Subcutaneous abdominal adipose tissue (tissue), 5 donors: Measurements from ENCODE around the gene ZEB2.

Experiments used
- H3K27ac ChIP-seq: one replicate; pipeline ENCODE4 v1.7.0; 2013; ENCODE audit warnings: low read depth, mild to moderate bottlenecking, inconsistent platforms, low read length, moderate library complexity
- H3K27me3 ChIP-seq, 5 donors: one replicate each; pipeline ENCODE4 v1.7.0; 2013; ENCODE audit warnings: low read length in 5 of 5, inconsistent platforms in 1 of 5; ENCODE audit not compliant: control insufficient read depth in 5 of 5, insufficient read depth in 4 of 5
- H3K36me3 ChIP-seq, 5 donors: one replicate each; pipeline ENCODE4 v1.7.0; 2013; ENCODE audit warnings: low read length in 5 of 5; ENCODE audit not compliant: control insufficient read depth in 5 of 5, insufficient read depth in 5 of 5
- H3K4me1 ChIP-seq, 5 donors: one replicate each; pipeline ENCODE4 v1.7.0; 2013; ENCODE audit warnings: low read length in 5 of 5, mild to moderate bottlenecking in 3 of 5, moderate library complexity in 1 of 5; ENCODE audit not compliant: control insufficient read depth in 5 of 5, insufficient read depth in 5 of 5
- H3K4me3 ChIP-seq, 5 donors: one replicate each; pipeline ENCODE4 v1.7.0; 2013; ENCODE audit warnings: low read length in 5 of 5, low read depth in 1 of 5
- H3K9ac ChIP-seq, 5 donors: one replicate each; pipeline ENCODE4 v1.7.0; 2013; ENCODE audit warnings: low read length in 5 of 5, mild to moderate bottlenecking in 4 of 5, moderate library complexity in 3 of 5
- H3K9me3 ChIP-seq, 5 donors: one replicate each; pipeline ENCODE4 v1.7.0; 2013; ENCODE audit warnings: low read length in 5 of 5; ENCODE audit not compliant: control insufficient read depth in 5 of 5
- donor health status: healthy.
- donor health status: healthy.
- donor health status: healthy.
- donor health status: healthy.
- donor health status: healthy.

The ZEB2 gene

DNA sequence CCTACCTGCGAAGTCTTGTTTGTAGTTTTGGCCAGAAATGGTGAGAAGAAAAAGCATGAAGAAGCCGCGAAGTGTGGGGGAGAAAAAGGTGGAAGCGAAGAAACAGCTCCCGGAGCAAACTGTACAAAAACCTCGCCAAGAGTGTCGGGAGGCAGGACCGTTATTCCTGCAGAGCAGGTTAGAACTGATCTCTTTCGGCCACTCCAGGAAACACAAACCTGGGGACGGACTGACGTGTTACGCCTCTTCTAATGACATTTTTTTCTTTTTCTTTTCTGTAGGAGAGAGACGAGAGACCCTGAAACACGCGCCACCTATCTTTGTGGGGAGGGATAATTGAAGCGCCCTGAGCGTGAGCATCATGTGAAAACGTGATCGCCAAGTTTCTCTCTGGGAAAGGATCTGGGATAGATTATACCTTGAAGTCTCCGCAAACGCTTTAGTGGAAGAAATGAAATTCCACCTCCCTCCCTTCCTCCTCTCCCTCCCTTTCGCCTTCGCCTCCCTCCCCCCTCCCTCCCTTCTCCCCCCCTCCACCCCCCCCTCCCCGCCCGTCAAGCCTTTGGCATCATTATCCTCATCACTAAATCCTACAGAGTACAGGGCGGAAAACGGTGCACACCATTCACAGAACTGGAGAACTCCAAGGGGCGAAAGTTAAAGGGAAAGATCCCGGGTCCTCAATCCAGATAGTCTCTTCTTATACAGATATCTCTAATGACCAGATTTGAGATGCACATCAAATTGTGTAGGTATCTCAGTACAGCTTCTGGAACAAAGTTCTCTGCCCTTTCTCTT lies at the start of gene ZEB2:
Gene ZEB2, minus strand, starts transcription at position 186 of the 798 bp plus-strand sequence. CDS start 2,769 bp downstream, outside the sequence.
- Histone ChIP-seq H3K4me1 (peaks cover 4 to 55% (median 35%) of the 10 kb centered on the region in 5 donors), H3K9me3 (no peaks in the 10 kb centered on the region), H3K4me3 (peak within 1 kb of the TSS; percentile 78 to 93 (median 92)), H3K27me3 (no peaks in the 10 kb centered on the region), H3K9ac (peak within 1 kb of the TSS; percentile 74 to 98 (median 96)), H3K27ac (peak within 1 kb of the TSS; percentile 98), H3K36me3 (no peaks in the 10 kb centered on the region)

DNA sequence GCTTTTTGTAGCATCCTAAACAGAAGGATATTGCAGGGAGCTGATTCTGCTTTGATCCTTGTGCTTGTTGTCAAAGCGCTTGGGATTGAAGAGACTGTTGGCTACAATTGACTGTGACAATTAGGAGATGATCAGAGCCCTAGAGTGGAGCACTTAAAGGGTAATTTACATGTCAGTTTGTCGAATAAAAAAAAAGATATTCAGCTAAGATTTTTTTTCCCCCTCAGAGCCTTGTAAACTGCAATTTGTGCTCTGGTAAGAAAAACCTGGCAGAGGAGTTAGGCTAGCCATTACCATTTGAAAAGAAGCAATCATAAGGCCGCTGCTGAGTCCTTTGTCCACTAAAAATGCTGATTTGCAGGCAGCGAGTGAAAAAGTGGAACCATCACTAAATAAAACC lies 47.8 kb upstream of the ZEB2 start:
- Histone ChIP-seq H3K9me3 (no peaks in the 10 kb centered on the region), H3K36me3 (no peaks in the 10 kb centered on the region), H3K4me1 (no peaks in the 10 kb centered on the region), H3K4me3 (no peak overlapping the region), H3K27ac (no peak overlapping the region), H3K9ac (no peak overlapping the region), H3K27me3 (no peaks in the 10 kb centered on the region)

DNA sequence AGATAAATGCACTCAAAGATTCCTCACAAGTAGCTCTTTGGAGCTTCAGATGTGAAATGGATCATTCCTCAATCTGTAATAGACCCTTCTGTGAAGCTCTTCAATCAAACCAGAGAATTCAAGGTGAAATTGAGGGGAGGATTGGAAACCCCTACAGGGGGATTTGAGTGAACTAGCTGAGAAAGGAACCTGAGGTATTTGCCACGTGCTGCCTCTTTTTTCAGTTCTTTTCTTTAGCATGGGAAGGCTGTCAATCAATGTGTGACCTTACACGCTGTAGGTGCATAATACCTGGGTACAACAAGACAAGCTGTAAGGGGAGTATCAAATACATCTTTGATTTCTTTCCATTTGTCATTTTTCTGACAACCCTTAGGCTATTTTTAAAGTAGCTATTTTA lies 46.5 kb upstream of the ZEB2 start:
- Histone ChIP-seq H3K27ac (no peak overlapping the region), H3K36me3 (no peaks in the 10 kb centered on the region), H3K4me3 (no peak overlapping the region), H3K27me3 (no peaks in the 10 kb centered on the region), H3K4me1 (no peaks in the 10 kb centered on the region), H3K9ac (no peak overlapping the region), H3K9me3 (no peaks in the 10 kb centered on the region)

DNA sequence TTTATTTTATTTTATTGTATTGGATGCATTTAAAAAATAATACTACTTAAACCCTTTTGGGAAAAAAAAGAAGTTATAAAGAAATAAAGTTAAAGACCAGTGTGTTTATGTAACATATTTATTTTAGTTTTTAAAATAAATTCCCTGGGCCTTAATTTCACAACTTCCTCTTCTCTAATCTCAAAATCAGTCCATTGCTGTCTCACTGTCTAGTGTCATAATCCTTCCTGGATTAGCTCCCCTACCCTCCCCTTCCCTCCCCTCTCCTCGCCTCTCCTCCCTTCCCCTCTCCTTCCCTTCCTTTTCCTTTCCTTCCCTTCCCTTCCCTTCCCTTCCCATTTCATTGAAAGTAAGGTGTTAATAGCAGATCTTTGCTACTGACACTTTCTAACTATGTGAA lies 40.3 kb upstream of the ZEB2 start:
- no peaks in the 10 kb centered on the region for H3K9me3 ChIP-seq
- H3K9ac ChIP-seq, result no peak overlapping the region
- H3K4me3 ChIP-seq, result no peak overlapping the region
- no peaks in the 10 kb centered on the region for H3K4me1 ChIP-seq
- H3K27me3 ChIP-seq, result no peaks in the 10 kb centered on the region
- no peaks in the 10 kb centered on the region for H3K36me3 ChIP-seq
- no peak overlapping the region for H3K27ac ChIP-seq

DNA sequence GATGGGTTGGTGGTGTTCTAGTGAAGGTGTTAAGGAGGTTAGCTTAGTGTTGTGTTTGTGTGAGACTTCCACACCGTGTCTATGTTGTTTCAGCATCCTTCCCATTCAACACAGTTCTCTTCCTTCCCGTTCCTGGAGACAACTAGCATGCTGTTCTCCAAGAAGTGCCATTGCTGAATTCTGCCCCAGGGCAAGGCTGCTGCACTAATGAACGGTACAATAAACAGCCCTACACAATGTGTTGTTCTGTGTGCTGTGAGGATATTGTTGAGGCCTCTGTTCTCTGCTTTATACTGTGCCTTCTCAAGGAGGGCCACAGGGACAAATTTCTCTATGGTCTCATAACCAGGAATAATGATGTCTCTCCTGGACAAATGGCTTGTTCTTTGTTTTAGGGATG lies 39.8 kb upstream of the ZEB2 start:
- Histone ChIP-seq H3K27me3 (no peaks in the 10 kb centered on the region), H3K36me3 (no peaks in the 10 kb centered on the region), H3K9ac (no peak overlapping the region), H3K4me3 (no peak overlapping the region), H3K9me3 (no peaks in the 10 kb centered on the region), H3K27ac (no peak overlapping the region), H3K4me1 (no peaks in the 10 kb centered on the region)

DNA sequence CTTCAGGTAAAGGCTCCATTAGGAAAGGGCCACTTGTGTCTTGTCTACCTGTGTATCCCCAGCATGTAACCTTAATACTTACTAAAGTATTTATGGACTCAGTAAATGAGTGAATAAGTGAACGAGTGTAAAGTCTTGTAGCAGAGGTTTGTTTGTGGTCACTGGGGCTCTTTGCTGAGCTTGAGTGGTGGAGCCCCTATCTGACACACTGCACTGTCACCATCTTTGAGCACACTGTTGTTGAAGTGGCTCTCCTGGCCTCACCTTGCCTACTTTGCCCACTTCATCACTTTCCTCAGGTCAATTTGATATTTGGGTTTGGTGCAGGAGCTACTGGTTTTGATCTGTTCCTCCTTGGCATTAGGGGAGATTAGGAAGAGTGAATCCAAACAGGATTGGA lies 39.3 kb upstream of the ZEB2 start:
- H3K9ac ChIP-seq, result no peak overlapping the region
- H3K4me3 ChIP-seq, result no peak overlapping the region
- no peaks in the 10 kb centered on the region for H3K9me3 ChIP-seq
- H3K36me3 ChIP-seq, result no peaks in the 10 kb centered on the region
- no peak overlapping the region for H3K27ac ChIP-seq
- peaks cover 0 to 3% (median 0%) of the 10 kb centered on the region in 5 donors for H3K4me1 ChIP-seq
- no peaks in the 10 kb centered on the region for H3K27me3 ChIP-seq

DNA sequence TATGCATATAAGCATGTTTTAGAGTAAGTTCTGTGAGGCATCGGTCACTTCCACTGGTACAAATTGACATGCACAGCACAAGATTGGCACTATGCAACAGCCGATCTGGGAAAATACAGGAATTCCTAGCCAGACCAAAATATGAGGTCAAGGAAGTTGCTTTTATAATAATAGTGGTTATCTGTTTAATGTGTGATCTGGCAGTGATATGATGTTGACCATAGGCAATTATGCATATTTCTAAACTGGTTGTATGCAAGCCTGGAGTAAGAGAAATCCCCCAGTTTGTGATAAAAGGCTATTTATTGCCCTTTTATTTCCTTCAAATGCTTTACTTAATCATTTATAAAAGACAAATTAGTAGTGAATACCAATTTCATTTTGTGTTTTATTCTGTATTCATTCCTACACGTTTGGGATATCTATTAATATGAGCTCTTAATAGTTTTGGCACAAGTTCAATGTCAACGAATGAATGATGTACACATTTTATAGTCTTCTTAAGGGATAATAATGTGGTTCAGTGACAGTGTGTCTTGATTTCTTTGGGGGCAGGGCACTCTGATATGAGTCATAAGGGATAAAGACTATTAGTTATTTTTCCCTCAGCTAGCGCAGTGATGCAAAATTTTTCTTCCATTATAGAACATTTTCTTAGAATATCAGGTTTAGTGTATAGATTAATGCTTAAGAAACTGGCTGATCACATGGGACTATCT lies 34.7 kb upstream of the ZEB2 start:
- Histone ChIP-seq H3K4me1 (peaks cover 0 to 4% (median 0%) of the 10 kb centered on the region in 5 donors), H3K4me3 (no peak overlapping the region), H3K27me3 (no peaks in the 10 kb centered on the region), H3K27ac (no peak overlapping the region), H3K36me3 (no peaks in the 10 kb centered on the region), H3K9ac (no peak overlapping the region), H3K9me3 (no peaks in the 10 kb centered on the region)

DNA sequence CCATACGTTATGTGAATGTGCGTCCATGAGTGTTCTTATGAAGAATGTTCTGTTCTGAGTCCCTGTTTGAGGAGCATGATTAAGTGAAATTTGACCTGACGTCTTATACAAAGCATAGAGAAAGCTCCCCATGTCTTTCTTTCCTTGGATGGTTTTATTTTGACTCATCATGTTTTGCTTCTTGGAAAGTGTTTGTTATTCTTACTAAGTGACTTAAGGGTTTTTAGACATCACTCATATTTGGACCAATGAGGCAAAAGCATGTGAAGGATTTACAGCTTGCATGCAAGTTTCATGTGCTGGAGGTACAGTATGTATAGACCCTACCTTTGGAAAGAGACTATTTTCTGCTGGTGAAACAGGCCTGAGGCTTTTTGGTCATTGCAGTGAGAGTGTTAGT lies 33.5 kb upstream of the ZEB2 start:
- Histone ChIP-seq H3K27ac (no peak overlapping the region), H3K9ac (no peak overlapping the region), H3K4me3 (no peak overlapping the region), H3K4me1 (peaks cover 0 to 4% (median 0%) of the 10 kb centered on the region in 5 donors), H3K36me3 (no peaks in the 10 kb centered on the region), H3K9me3 (no peaks in the 10 kb centered on the region), H3K27me3 (no peaks in the 10 kb centered on the region)

DNA sequence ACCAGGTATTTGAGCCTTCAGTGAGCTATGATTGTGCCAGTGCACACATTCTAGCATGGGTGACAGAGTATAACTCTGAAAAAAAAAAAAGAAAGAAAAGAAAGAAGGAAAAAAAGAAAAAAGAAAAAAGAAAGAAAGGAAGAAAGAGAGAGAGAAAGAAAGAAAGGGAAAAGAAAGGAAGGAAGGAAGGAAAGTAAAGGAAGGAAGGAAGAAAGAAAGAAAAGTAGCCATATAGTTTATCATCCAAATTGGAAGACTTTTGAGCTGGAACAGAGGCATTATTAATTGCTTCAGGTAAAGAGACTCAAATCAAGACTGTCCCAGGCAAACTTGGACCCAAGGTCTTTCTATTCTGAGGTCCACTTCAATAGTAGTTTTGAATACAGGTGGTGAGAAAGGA lies 32.9 kb upstream of the ZEB2 start:
- no peaks in the 10 kb centered on the region for H3K9me3 ChIP-seq
- H3K27me3 ChIP-seq, result no peaks in the 10 kb centered on the region
- no peak overlapping the region for H3K9ac ChIP-seq
- peaks cover 0 to 9% (median 4%) of the 10 kb centered on the region in 5 donors for H3K4me1 ChIP-seq
- H3K27ac ChIP-seq, result no peak overlapping the region
- no peaks in the 10 kb centered on the region for H3K36me3 ChIP-seq
- H3K4me3 ChIP-seq, result no peak overlapping the region

DNA sequence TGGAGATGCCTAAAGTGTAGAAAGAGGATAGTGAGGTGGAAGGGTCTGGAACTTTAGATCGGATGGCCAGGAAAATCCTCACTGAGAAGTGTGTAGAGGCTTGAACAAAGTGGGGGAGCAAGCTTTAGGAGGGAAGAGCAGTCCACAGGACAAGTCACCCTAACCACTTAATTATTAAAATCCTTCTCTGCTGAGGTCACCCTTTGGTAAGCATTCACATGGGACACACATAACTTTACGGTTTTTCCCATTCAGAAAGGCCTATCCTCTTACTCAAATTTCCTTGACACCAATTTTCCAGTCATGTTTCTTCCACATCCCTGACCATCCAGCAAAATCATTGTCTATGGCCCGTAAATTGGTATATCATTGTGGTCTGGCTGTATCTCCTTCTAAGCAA lies 31.0 kb upstream of the ZEB2 start:
- no peaks in the 10 kb centered on the region for H3K27me3 ChIP-seq
- no peak overlapping the region for H3K27ac ChIP-seq
- H3K9ac ChIP-seq, result no peak overlapping the region
- no peaks in the 10 kb centered on the region for H3K9me3 ChIP-seq
- peaks cover 0 to 19% (median 11%) of the 10 kb centered on the region in 5 donors for H3K4me1 ChIP-seq
- no peak overlapping the region for H3K4me3 ChIP-seq
- H3K36me3 ChIP-seq, result no peaks in the 10 kb centered on the region
